ENCODE measurements around the gene CALM1. TPM values are rescaled to one million over a fixed set of nuclear protein-coding genes. Genes with fewer than 3 reads are reported as not detected.
A peak's percentile ranks its signal among the peaks of the same experiment; 100 is the strongest.

CALM1 gene
- total RNA-seq, 1 donor from 2014 or later = 634 TPM

GRCh38 chr14:90383126-90383730, 13.6 kb upstream of the CALM1 start:
- TF ChIP-seq, protein P1, sequence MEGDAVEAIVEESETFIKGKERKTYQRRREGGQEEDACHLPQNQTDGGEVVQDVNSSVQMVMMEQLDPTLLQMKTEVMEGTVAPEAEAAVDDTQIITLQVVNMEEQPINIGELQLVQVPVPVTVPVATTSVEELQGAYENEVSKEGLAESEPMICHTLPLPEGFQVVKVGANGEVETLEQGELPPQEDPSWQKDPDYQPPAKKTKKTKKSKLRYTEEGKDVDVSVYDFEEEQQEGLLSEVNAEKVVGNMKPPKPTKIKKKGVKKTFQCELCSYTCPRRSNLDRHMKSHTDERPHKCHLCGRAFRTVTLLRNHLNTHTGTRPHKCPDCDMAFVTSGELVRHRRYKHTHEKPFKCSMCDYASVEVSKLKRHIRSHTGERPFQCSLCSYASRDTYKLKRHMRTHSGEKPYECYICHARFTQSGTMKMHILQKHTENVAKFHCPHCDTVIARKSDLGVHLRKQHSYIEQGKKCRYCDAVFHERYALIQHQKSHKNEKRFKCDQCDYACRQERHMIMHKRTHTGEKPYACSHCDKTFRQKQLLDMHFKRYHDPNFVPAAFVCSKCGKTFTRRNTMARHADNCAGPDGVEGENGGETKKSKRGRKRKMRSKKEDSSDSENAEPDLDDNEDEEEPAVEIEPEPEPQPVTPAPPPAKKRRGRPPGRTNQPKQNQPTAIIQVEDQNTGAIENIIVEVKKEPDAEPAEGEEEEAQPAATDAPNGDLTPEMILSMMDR (IDR thresholded peaks at IDR 0.05; ENCODE audit: unreplicated experiment) = no peak

GRCh38 chr14:90383731-90384542, 12.9 kb upstream of the CALM1 start:
- DNase-seq (ENCODE audit: low spot score) = peak; percentile 69

More at GRCh38 chr14:90383126-90383730, 13.6 kb upstream of the CALM1 start:
- H3K27me3 Mint-ChIP-seq (ENCODE audit: unreplicated experiment) = peaks cover 2% of the 10 kb centered on the region
- DNase-seq (ENCODE audit: low spot score) = peak; percentile 99
- H3K4me1 Mint-ChIP-seq (ENCODE audit: unreplicated experiment) = peaks cover 11% of the 10 kb centered on the region
- no peaks in the 10 kb centered on the region for H3K36me3 Mint-ChIP-seq (ENCODE audit: low read depth, unreplicated experiment)
- H3K27ac Mint-ChIP-seq (ENCODE audit: unreplicated experiment) = no peak overlapping the region
- H3K9me3 Mint-ChIP-seq (ENCODE audit: unreplicated experiment) = no peaks in the 10 kb centered on the region
- H3K4me3 Mint-ChIP-seq (ENCODE audit: unreplicated experiment) = no peak overlapping the region

DNA sequence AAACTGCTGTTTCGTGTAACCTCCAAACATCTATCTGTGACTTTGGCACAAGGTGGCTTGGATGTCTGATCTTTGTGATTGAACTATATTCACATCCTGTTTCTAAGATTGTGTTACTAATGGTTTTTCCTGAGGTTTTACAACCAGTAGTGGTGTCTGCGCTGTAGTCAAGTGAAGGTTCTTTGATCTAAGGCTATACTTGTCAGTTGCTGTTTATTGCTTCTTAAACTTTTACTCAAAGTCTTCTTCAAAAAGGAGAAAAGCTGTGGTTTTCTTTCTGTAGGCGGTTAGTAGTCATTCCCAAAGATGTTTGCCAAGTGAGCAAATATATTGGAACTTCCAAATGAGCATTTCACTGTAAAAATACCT, 12.3 kb upstream of the CALM1 start:
- DNase-seq (ENCODE audit: low spot score) = no peak
- no peak overlapping the region for H3K27ac Mint-ChIP-seq (ENCODE audit: unreplicated experiment)
- no peak overlapping the region for H3K4me3 Mint-ChIP-seq (ENCODE audit: unreplicated experiment)
- H3K9me3 Mint-ChIP-seq (ENCODE audit: unreplicated experiment) = no peaks in the 10 kb centered on the region
- TF ChIP-seq, protein P1 (IDR thresholded peaks at IDR 0.05; ENCODE audit: unreplicated experiment) = no peak
- peaks cover 2% of the 10 kb centered on the region for H3K27me3 Mint-ChIP-seq (ENCODE audit: unreplicated experiment)
- no peaks in the 10 kb centered on the region for H3K36me3 Mint-ChIP-seq (ENCODE audit: low read depth, unreplicated experiment)
- H3K4me1 Mint-ChIP-seq (ENCODE audit: unreplicated experiment) = peaks cover 11% of the 10 kb centered on the region

More at GRCh38 chr14:90383731-90384542, 12.9 kb upstream of the CALM1 start:
- Mint-ChIP-seq H3K9me3 (ENCODE audit: unreplicated experiment) (no peaks in the 10 kb centered on the region), H3K4me1 (ENCODE audit: unreplicated experiment) (peaks cover 11% of the 10 kb centered on the region), H3K36me3 (ENCODE audit: low read depth, unreplicated experiment) (no peaks in the 10 kb centered on the region), H3K27ac (ENCODE audit: unreplicated experiment) (no peak overlapping the region), H3K27me3 (ENCODE audit: unreplicated experiment) (peaks cover 2% of the 10 kb centered on the region), H3K4me3 (ENCODE audit: unreplicated experiment) (no peak overlapping the region)
- TF ChIP-seq, protein P1 (IDR thresholded peaks at IDR 0.05; ENCODE audit: unreplicated experiment) = no peak

GRCh38 chr14:90386321-90386720, 10.5 kb upstream of the CALM1 start:
- Mint-ChIP-seq H3K36me3 (ENCODE audit: low read depth, unreplicated experiment) (no peaks in the 10 kb centered on the region), H3K9me3 (ENCODE audit: unreplicated experiment) (no peaks in the 10 kb centered on the region), H3K27ac (ENCODE audit: unreplicated experiment) (no peak overlapping the region), H3K27me3 (ENCODE audit: unreplicated experiment) (no peaks in the 10 kb centered on the region), H3K4me1 (ENCODE audit: unreplicated experiment) (peaks cover 11% of the 10 kb centered on the region), H3K4me3 (ENCODE audit: unreplicated experiment) (no peak overlapping the region)
- TF ChIP-seq, protein P1 (IDR thresholded peaks at IDR 0.05; ENCODE audit: unreplicated experiment) = no peak
- DNase-seq (ENCODE audit: low spot score) = no peak

GRCh38 chr14:90387206-90387760, 9.5 kb upstream of the CALM1 start:
- H3K27ac Mint-ChIP-seq (ENCODE audit: unreplicated experiment) = no peak overlapping the region
- TF ChIP-seq, protein P1 (IDR thresholded peaks at IDR 0.05; ENCODE audit: unreplicated experiment) = no peak
- no peaks in the 10 kb centered on the region for H3K36me3 Mint-ChIP-seq (ENCODE audit: low read depth, unreplicated experiment)
- no peaks in the 10 kb centered on the region for H3K9me3 Mint-ChIP-seq (ENCODE audit: unreplicated experiment)
- no peaks in the 10 kb centered on the region for H3K27me3 Mint-ChIP-seq (ENCODE audit: unreplicated experiment)
- DNase-seq (ENCODE audit: low spot score) = no peak
- no peak overlapping the region for H3K4me3 Mint-ChIP-seq (ENCODE audit: unreplicated experiment)
- peaks cover 11% of the 10 kb centered on the region for H3K4me1 Mint-ChIP-seq (ENCODE audit: unreplicated experiment)
